HT-29 (cell line): ENCODE results near the gene MLPH. TPM values are rescaled to one million over a fixed set of nuclear protein-coding genes. Genes with fewer than 3 reads are reported as not detected.

ENCODE experiments used
- DNase-seq: peaks from one replicate; pipeline ENCODE4 v3.0.0-alpha.2; 2015; ENCODE audit warnings: low spot score
- total RNA-seq: library from RNA; depleted of rRNA; stranded (reverse); fragments of >200 nt; shearing (Covaris generic); gene quantifications from 2 replicates; pipeline ENCODE4 v1.2.3, GENCODE V29; 2014

The MLPH gene
- total RNA-seq, 1 experiment from 2014 or later = 66.1 TPM

GRCh38 chr2:237517990-237518389 lies 30.9 kb downstream of the MLPH start:
- no peak for DNase-seq

GRCh38 chr2:237519506-237520245 lies 32.6 kb downstream of the MLPH start:
- no peak for DNase-seq

GRCh38 chr2:237520290-237520689 lies 33.2 kb downstream of the MLPH start:
- no peak for DNase-seq

GRCh38 chr2:237524631-237525030 lies 37.6 kb downstream of the MLPH start:
- DNase-seq = no peak

- DNase-seq = no peak
Observed at GRCh38 chr2:237525559-237526157, 38.6 kb downstream of the MLPH start.

- DNase-seq = no peak
Observed at GRCh38 chr2:237527233-237527632, 40.2 kb downstream of the MLPH start.

- DNase-seq = no peak
Observed at GRCh38 chr2:237527766-237528165, 40.7 kb downstream of the MLPH start.

GRCh38 chr2:237529452-237530402 lies 42.7 kb downstream of the MLPH start:
- no peak for DNase-seq

GRCh38 chr2:237530472-237531433 lies 43.7 kb downstream of the MLPH start:
- no peak for DNase-seq

- DNase-seq = no peak
Observed at GRCh38 chr2:237532160-237532559, 45.1 kb downstream of the MLPH start.

- no peak for DNase-seq
Observed at GRCh38 chr2:237533668-237534161, 46.7 kb downstream of the MLPH start.

- DNase-seq = no peak
Observed at GRCh38 chr2:237534380-237534779, 47.3 kb downstream of the MLPH start.

GRCh38 chr2:237535385-237536082 lies 48.5 kb downstream of the MLPH start:
- DNase-seq = no peak

GRCh38 chr2:237536083-237536415 lies 49.0 kb downstream of the MLPH start:
- DNase-seq = no peak

- DNase-seq = no peak
Observed at GRCh38 chr2:237536617-237537016, 49.6 kb downstream of the MLPH start.

GRCh38 chr2:237538001-237538720 lies 51.1 kb downstream of the MLPH start:
- DNase-seq = no peak

- DNase-seq = no peak
Observed at GRCh38 chr2:237538901-237539300, 51.9 kb downstream of the MLPH start.

GRCh38 chr2:237539681-237540080 lies 52.6 kb downstream of the MLPH start:
- no peak for DNase-seq

- DNase-seq = no peak
Observed at GRCh38 chr2:237540223-237540775, 53.2 kb downstream of the MLPH start.
